AG04450 (cell line): ENCODE results near the gene GTF2H2C. TPM values are rescaled to one million over a fixed set of nuclear protein-coding genes. Genes with fewer than 3 reads are reported as not detected.
"Not testable (repeated sequence)": the region's sequence is repeated elsewhere in the genome, so short reads cannot be mapped to it uniquely, and the experiment has no call there.

Experiments
- CTCF ChIA-PET: fragments of 300-600, 350-600 bp; formaldehyde crosslinking; extraction: SDS; loops from one replicate; lab custom pipeline; 2022; ENCODE audit warnings: antibody characterized with exemption, inconsistent platforms; lab: Charles Lee
- POLR2A ChIA-PET: fragments of 350-600 bp; formaldehyde crosslinking; extraction: SDS; loops from one replicate; lab custom pipeline; 2021; ENCODE audit warnings: antibody characterized with exemption, inconsistent platforms; lab: Yijun Ruan, JAX
- DNase-seq: peaks from one replicate; pipeline ENCODE4 v3.0.0-alpha.2; 2011; ENCODE audit warnings: low read depth, low spot score
- H3K27ac ChIP-seq: one replicate; pipeline ENCODE4 v1.5.1; 2012; ENCODE audit warnings: low read depth, low read length, control low read depth
- H3K27me3 ChIP-seq: one replicate; pipeline ENCODE4 v1.6.0; 2012; ENCODE audit warnings: low read length; ENCODE audit not compliant: control insufficient read depth, insufficient read depth
- H3K4me3 ChIP-seq: 2 replicates; pipeline ENCODE4 v1.5.1; 2011; ENCODE audit warnings: mild to moderate bottlenecking, low read depth, low read length, control low read depth
- H3K9me3 ChIP-seq: 2 replicates; pipeline ENCODE4 v1.5.1; 2012; ENCODE audit warnings: low read length; ENCODE audit not compliant: control insufficient read depth, insufficient read depth
- polyA plus RNA-seq: library from polyadenylated mRNA; depleted of rRNA; stranded (reverse); fragments of >200 nt; gene quantifications from 2 replicates; pipeline ENCODE4 v1.2.3, GENCODE V29; 2011; rRNA removed
- small RNA-seq: library from RNA; depleted of rRNA; stranded (forward); fragments of <200 nt; gene quantifications from one replicate; pipeline ENCODE3, GENCODE V24; 2012; ENCODE audit warnings: low read depth; ENCODE audit not compliant: insufficient read length

The GTF2H2C gene
- polyA plus RNA-seq, 1 experiment, result 40.9 TPM

DNA sequence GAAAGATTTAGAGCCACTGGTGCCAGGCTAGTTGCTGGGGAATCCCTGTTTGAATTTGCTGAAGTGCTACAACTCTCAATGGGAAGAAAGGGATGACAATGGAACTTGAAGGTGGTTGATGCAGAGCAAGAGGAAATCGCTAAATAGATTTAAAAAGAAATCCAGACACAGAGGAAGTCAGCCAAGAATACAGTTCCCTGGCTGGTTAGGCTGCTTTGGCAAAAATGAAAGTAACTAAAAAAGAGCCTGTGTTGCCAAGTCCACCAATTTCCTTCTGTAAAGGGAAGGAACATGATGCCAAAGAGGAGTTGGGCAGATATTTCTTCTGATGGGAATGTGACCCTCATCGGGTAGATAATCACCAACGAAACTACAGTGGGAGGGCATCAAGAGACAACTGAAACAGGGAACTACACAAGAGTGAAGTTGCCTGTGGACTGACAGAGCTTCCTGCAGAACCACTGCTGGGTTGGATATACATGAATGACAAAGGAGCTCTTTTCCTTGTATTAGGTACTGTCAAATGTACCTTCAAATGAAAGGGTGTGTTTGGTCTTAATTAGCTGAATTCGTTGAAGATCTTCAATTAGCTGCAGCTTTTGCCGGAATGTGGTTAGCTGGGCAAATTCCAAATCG lies 49.0 kb downstream of the GTF2H2C start:
- H3K9me3 ChIP-seq, CTCF ChIA-PET, H3K4me3 ChIP-seq, POLR2A ChIA-PET, H3K27me3 ChIP-seq, H3K27ac ChIP-seq, DNase-seq: not testable (repeated sequence)

- H3K9me3 ChIP-seq, H3K4me3 ChIP-seq, CTCF ChIA-PET, H3K27ac ChIP-seq, H3K27me3 ChIP-seq, POLR2A ChIA-PET, DNase-seq: not testable (repeated sequence)
These were observed 54.9 kb downstream of the GTF2H2C start for GRCh38 chr5:69614843-69615242.

GRCh38 chr5:69631879-69632278 lies 71.9 kb downstream of the GTF2H2C start:
- H3K9me3 ChIP-seq, H3K27me3 ChIP-seq, CTCF ChIA-PET, H3K27ac ChIP-seq, POLR2A ChIA-PET, DNase-seq, H3K4me3 ChIP-seq: not testable (repeated sequence)

Small RNAs within 50 kb of the gene (small RNA-seq; reads per million reads assigned to genes)
- gene RNU6-724P, result not detected

Other genes starting within 250 kb of the GTF2H2C start
- gene CCDC125, start 227.4 kb upstream of the GTF2H2C start, polyA plus RNA-seq, result 4.5 and 6.0 TPM in 2 replicates
- gene AK6, start 190.7 kb upstream of the GTF2H2C start, polyA plus RNA-seq, result 57.4 and 92.4 TPM in 2 replicates
- 171 and 207 TPM in 2 replicates for gene TAF9, start 190.7 kb upstream of the GTF2H2C start, polyA plus RNA-seq
- gene RAD17, start 190.4 kb upstream of the GTF2H2C start, polyA plus RNA-seq, result 19.4 and 20.5 TPM in 2 replicates
- gene MARVELD2, start 145.1 kb upstream of the GTF2H2C start, polyA plus RNA-seq, result 0.96 and 1.0 TPM in 2 replicates
- gene OCLN, start 67.4 kb upstream of the GTF2H2C start, polyA plus RNA-seq, result 1.4 and 2.1 TPM in 2 replicates